ENCODE data around the gene KY. TPM values are rescaled to one million over a fixed set of nuclear protein-coding genes. Genes with fewer than 3 reads are reported as not detected.
"Not testable (repeated sequence)": the region's sequence is repeated elsewhere in the genome, so short reads cannot be mapped to it uniquely, and the experiment has no call there.

Gene KY
- total RNA-seq, 1 experiment from 2014 or later = not detected

GRCh38 chr3:134576426-134576825 is 74.4 kb downstream of the KY start:
- CTCF ChIA-PET = no interaction called here
- no TSS peak for BruUV-seq (replicated peaks)

GRCh38 chr3:134569899-134570298 is 80.9 kb downstream of the KY start:
- BruUV-seq (replicated peaks); H3K27ac ChIP-seq (ENCODE audit: low read depth, low read length, poor library complexity, severe bottlenecking); H3K9me3 ChIP-seq (ENCODE audit: low read depth, low read length, poor library complexity, severe bottlenecking); intact Hi-C loops (cut with micrococcal nuclease; ENCODE audit: unreplicated experiment); H3K4me1 ChIP-seq (ENCODE audit: insufficient read depth, low read length, poor library complexity, severe bottlenecking); H3K27me3 ChIP-seq (replicated peaks; ENCODE audit: insufficient read depth, low read depth, low read length, poor library complexity); POLR2A ChIA-PET (ENCODE audit: low non-redundant PET); H3K36me3 ChIP-seq (ENCODE audit: insufficient read depth, low read length, poor library complexity, severe bottlenecking); DNase-seq (ENCODE audit: low spot score); H3K4me3 ChIP-seq (ENCODE audit: low read depth, low read length, poor library complexity, severe bottlenecking); CTCF ChIA-PET: not testable (repeated sequence)

More at GRCh38 chr3:134576426-134576825, 74.4 kb downstream of the KY start:
- no peaks in the 10 kb centered on the region for H3K36me3 ChIP-seq (ENCODE audit: insufficient read depth, low read length, poor library complexity, severe bottlenecking)
- no peak overlapping the region for H3K27ac ChIP-seq (ENCODE audit: low read depth, low read length, poor library complexity, severe bottlenecking)
- no peak for DNase-seq (ENCODE audit: low spot score)
- POLR2A ChIA-PET (ENCODE audit: low non-redundant PET) = no interaction called here
- no peaks in the 10 kb centered on the region for H3K4me1 ChIP-seq (ENCODE audit: insufficient read depth, low read length, poor library complexity, severe bottlenecking)
- no peaks in the 10 kb centered on the region for H3K27me3 ChIP-seq (replicated peaks; ENCODE audit: insufficient read depth, low read depth, low read length, poor library complexity)
- intact Hi-C loops (cut with micrococcal nuclease; ENCODE audit: unreplicated experiment) = no loop called here
- H3K9me3 ChIP-seq (ENCODE audit: low read depth, low read length, poor library complexity, severe bottlenecking) = no peaks in the 10 kb centered on the region
- TF ChIP-seq EZH2 (IDR thresholded peaks at IDR 0.05; ENCODE audit: borderline replicate concordance, low read depth, low read length, poor library complexity, severe bottlenecking) (no peak), CTCF (conservative IDR thresholded peaks at IDR 0.05; ENCODE audit: low read depth, low read length) (no peak)
- no peak overlapping the region for H3K4me3 ChIP-seq (ENCODE audit: low read depth, low read length, poor library complexity, severe bottlenecking)

GRCh38 chr3:134568790-134569189 is 82.0 kb downstream of the KY start:
- no peak overlapping the region for H3K4me3 ChIP-seq (ENCODE audit: low read depth, low read length, poor library complexity, severe bottlenecking)
- H3K27me3 ChIP-seq (replicated peaks; ENCODE audit: insufficient read depth, low read depth, low read length, poor library complexity) = no peaks in the 10 kb centered on the region
- no TSS peak for BruUV-seq (replicated peaks)
- no peaks in the 10 kb centered on the region for H3K36me3 ChIP-seq (ENCODE audit: insufficient read depth, low read length, poor library complexity, severe bottlenecking)
- H3K27ac ChIP-seq (ENCODE audit: low read depth, low read length, poor library complexity, severe bottlenecking) = no peak overlapping the region
- intact Hi-C loops (cut with micrococcal nuclease; ENCODE audit: unreplicated experiment) = no loop called here
- H3K9me3 ChIP-seq (ENCODE audit: low read depth, low read length, poor library complexity, severe bottlenecking) = no peaks in the 10 kb centered on the region
- CTCF ChIA-PET = no interaction called here
- no peaks in the 10 kb centered on the region for H3K4me1 ChIP-seq (ENCODE audit: insufficient read depth, low read length, poor library complexity, severe bottlenecking)
- DNase-seq (ENCODE audit: low spot score) = no peak
- no peak for TF ChIP-seq EZH2 (IDR thresholded peaks at IDR 0.05; ENCODE audit: borderline replicate concordance, low read depth, low read length, poor library complexity, severe bottlenecking)
- TF ChIP-seq CTCF (conservative IDR thresholded peaks at IDR 0.05; ENCODE audit: low read depth, low read length) = no peak
- POLR2A ChIA-PET (ENCODE audit: low non-redundant PET) = no interaction called here

GRCh38 chr3:134567605-134568004 is 83.2 kb downstream of the KY start:
- no peak for DNase-seq (ENCODE audit: low spot score)
- no peaks in the 10 kb centered on the region for H3K27me3 ChIP-seq (replicated peaks; ENCODE audit: insufficient read depth, low read depth, low read length, poor library complexity)
- intact Hi-C loops (cut with micrococcal nuclease; ENCODE audit: unreplicated experiment) = no loop called here
- POLR2A ChIA-PET (ENCODE audit: low non-redundant PET) = no interaction called here
- no peaks in the 10 kb centered on the region for H3K9me3 ChIP-seq (ENCODE audit: low read depth, low read length, poor library complexity, severe bottlenecking)
- TF ChIP-seq EZH2 (IDR thresholded peaks at IDR 0.05; ENCODE audit: borderline replicate concordance, low read depth, low read length, poor library complexity, severe bottlenecking) (no peak), CTCF (conservative IDR thresholded peaks at IDR 0.05; ENCODE audit: low read depth, low read length) (no peak)
- CTCF ChIA-PET = no interaction called here
- no peak overlapping the region for H3K4me3 ChIP-seq (ENCODE audit: low read depth, low read length, poor library complexity, severe bottlenecking)
- no peaks in the 10 kb centered on the region for H3K36me3 ChIP-seq (ENCODE audit: insufficient read depth, low read length, poor library complexity, severe bottlenecking)
- BruUV-seq (replicated peaks) = no TSS peak
- no peak overlapping the region for H3K27ac ChIP-seq (ENCODE audit: low read depth, low read length, poor library complexity, severe bottlenecking)
- no peaks in the 10 kb centered on the region for H3K4me1 ChIP-seq (ENCODE audit: insufficient read depth, low read length, poor library complexity, severe bottlenecking)
